ENCODE data around the gene CHST1. TPM values are rescaled to one million over a fixed set of nuclear protein-coding genes. Genes with fewer than 3 reads are reported as not detected.

CHST1 gene
- total and polyA plus RNA-seq, 2 experiments from 2014 or later: 0.84 to 2.7 TPM

- Mint-ChIP-seq H3K36me3 (ENCODE audit: low read depth) (no peaks in the 10 kb centered on the region), H3K9me3 (no peaks in the 10 kb centered on the region), H3K4me1 (peaks cover 6% of the 10 kb centered on the region; the same call in 2 of the 3 replicates), H3K27me3 (ENCODE audit: insufficient read depth, low read depth, poor library complexity) (peaks cover 4% of the 10 kb centered on the region), H3K4me3 (no peak overlapping the region), H3K27ac (no peak overlapping the region)
- Histone ChIP-seq H3K27ac (ENCODE audit: low read depth) (no peak overlapping the region), H3K36me3 (ENCODE audit: insufficient read depth) (no peaks in the 10 kb centered on the region), H2AFZ (no peak overlapping the region), H4K20me1 (replicated peaks; ENCODE audit: insufficient read depth) (no peaks in the 10 kb centered on the region), H3K9me2 (ENCODE audit: insufficient read depth) (no peaks in the 10 kb centered on the region; the same call in 1 of the 2 replicates), H3K4me3 (no peak overlapping the region), H3F3A (replicated peaks; ENCODE audit: low read depth) (no peaks in the 10 kb centered on the region), H3K27me3 (ENCODE audit: insufficient read depth) (no peaks in the 10 kb centered on the region), H3K4me1 (ENCODE audit: insufficient read depth) (no peaks in the 10 kb centered on the region), H3K4me2 (no peak overlapping the region), H3K79me2 (replicated peaks; ENCODE audit: insufficient read depth) (no peaks in the 10 kb centered on the region)
- ATAC-seq: peak; percentile 80
- TF ChIP-seq, protein P1, sequence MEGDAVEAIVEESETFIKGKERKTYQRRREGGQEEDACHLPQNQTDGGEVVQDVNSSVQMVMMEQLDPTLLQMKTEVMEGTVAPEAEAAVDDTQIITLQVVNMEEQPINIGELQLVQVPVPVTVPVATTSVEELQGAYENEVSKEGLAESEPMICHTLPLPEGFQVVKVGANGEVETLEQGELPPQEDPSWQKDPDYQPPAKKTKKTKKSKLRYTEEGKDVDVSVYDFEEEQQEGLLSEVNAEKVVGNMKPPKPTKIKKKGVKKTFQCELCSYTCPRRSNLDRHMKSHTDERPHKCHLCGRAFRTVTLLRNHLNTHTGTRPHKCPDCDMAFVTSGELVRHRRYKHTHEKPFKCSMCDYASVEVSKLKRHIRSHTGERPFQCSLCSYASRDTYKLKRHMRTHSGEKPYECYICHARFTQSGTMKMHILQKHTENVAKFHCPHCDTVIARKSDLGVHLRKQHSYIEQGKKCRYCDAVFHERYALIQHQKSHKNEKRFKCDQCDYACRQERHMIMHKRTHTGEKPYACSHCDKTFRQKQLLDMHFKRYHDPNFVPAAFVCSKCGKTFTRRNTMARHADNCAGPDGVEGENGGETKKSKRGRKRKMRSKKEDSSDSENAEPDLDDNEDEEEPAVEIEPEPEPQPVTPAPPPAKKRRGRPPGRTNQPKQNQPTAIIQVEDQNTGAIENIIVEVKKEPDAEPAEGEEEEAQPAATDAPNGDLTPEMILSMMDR (conservative IDR thresholded peaks at IDR 0.05; ENCODE audit: low read depth in 2 of 2): peak; percentile 26 to 59; a peak in 3 of 4 replicates
- TF ChIP-seq ZNF114 (CRISPR knock-in tag; IDR thresholded peaks at IDR 0.05): no peak
- no peak for DNase-seq (ENCODE audit: low spot score)
Measured at GRCh38 chr11:45678976-45679375, 13.6 kb upstream of the CHST1 start.

DNA sequence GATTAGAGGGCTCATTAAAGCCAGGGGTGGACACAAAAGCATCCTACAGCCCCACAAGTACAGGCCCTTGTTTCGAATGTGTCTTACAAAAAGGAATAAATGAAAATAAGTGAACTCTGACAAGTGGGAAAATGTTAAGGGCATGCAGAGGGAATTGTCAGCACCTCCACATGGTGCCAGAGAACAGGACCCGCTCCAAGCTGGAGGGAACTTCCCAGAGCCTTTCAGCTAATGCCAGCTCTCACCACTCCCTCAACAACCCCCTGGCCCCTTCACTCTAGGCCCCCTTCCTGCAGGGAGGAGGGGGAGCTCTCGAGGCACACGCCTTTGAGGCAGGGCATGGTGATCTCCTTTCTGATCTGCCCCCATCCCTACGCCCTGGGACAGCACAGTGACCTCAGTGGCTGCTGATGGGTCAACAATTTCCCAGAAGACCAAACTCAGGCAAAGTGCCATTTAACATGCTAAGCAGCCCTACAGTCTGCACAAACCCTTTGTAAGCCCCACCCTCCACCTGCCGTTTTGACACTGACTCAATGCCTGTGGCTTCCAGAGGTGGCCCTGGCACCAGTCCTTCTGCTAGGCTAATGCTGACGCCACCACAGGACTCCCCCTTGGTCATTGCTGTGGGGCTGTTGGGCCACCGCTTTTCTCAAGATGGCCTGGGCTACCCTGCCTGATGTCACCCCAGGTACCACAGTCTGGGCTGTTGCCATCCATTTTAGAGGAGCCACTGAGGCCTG, 12.5 kb upstream of the CHST1 start:
- ATAC-seq (peak; percentile 51), DNase-seq (ENCODE audit: low spot score) (no peak)
- no peaks in the 10 kb centered on the region for H4K20me1 ChIP-seq (replicated peaks; ENCODE audit: insufficient read depth)
- TF ChIP-seq NANOG (IDR thresholded peaks at IDR 0.05; ENCODE audit: borderline replicate concordance) (no peak), EZH2 (IDR thresholded peaks at IDR 0.05; ENCODE audit: low read depth, unreplicated experiment) (no peak)
- Mint-ChIP-seq H3K36me3 (ENCODE audit: low read depth) (no peaks in the 10 kb centered on the region), H3K9me3 (no peaks in the 10 kb centered on the region), H3K4me3 (no peak overlapping the region), H3K27me3 (ENCODE audit: insufficient read depth, low read depth, poor library complexity) (peaks cover 2% of the 10 kb centered on the region), H3K4me1 (peaks cover 5% of the 10 kb centered on the region; the same call in 1 of the 3 replicates), H3K27ac (no peak overlapping the region)
- no peak overlapping the region for H2AFZ ChIP-seq
- H3K79me2 ChIP-seq (replicated peaks; ENCODE audit: insufficient read depth): no peaks in the 10 kb centered on the region
- H3K4me2 ChIP-seq: no peak overlapping the region
- H3K27ac ChIP-seq (ENCODE audit: low read depth): no peak overlapping the region
- no peaks in the 10 kb centered on the region; the same call in 1 of the 2 replicates for H3K9me2 ChIP-seq (ENCODE audit: insufficient read depth)
- H3K36me3 ChIP-seq (ENCODE audit: insufficient read depth): no peaks in the 10 kb centered on the region
- H3K4me1 ChIP-seq (ENCODE audit: insufficient read depth): no peaks in the 10 kb centered on the region
- H3F3A ChIP-seq (replicated peaks; ENCODE audit: low read depth): no peaks in the 10 kb centered on the region
- no peak overlapping the region for H3K4me3 ChIP-seq
- H3K27me3 ChIP-seq (ENCODE audit: insufficient read depth): no peaks in the 10 kb centered on the region

DNA sequence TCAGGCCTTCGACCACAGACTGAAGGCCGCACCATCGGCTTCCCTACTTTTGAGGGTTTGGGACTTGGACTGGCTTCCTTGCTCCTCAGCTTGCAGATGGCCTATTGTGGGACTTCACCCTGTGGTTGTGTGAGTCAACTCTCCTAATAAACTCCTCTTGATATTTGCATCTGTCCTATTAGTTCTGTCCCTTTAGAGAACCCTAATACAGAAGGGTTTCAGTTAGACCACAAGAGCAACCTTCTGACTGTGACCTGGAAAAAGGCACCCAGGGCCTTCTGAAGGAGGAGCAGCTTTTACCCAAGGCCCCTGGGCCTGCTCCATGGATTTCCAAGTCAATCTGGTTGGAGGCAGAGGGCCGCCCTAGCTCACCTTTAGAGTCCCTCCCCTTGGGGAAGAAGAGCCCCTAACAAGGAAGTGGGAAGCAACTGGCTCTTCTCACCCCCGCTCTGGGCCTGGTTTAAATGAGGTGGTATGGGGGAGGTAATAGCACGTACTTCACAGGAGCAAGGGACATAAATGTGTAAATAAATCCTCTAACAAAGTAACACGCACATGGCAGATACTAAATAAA, 11.2 kb upstream of the CHST1 start:
- no peak for DNase-seq (ENCODE audit: low spot score)
- Mint-ChIP-seq H3K27me3 (ENCODE audit: insufficient read depth, low read depth, poor library complexity) (peaks cover 4% of the 10 kb centered on the region), H3K27ac (no peak overlapping the region), H3K4me3 (no peak overlapping the region), H3K4me1 (peaks cover 5% of the 10 kb centered on the region; the same call in 2 of the 3 replicates), H3K9me3 (no peaks in the 10 kb centered on the region), H3K36me3 (ENCODE audit: low read depth) (no peaks in the 10 kb centered on the region)
- Histone ChIP-seq H3F3A (replicated peaks; ENCODE audit: low read depth) (no peaks in the 10 kb centered on the region), H2AFZ (no peak overlapping the region), H3K27ac (ENCODE audit: low read depth) (no peak overlapping the region), H3K27me3 (ENCODE audit: insufficient read depth) (no peaks in the 10 kb centered on the region), H3K4me2 (no peak overlapping the region), H4K20me1 (replicated peaks; ENCODE audit: insufficient read depth) (no peaks in the 10 kb centered on the region), H3K4me3 (no peak overlapping the region), H3K4me1 (ENCODE audit: insufficient read depth) (no peaks in the 10 kb centered on the region), H3K79me2 (replicated peaks; ENCODE audit: insufficient read depth) (no peaks in the 10 kb centered on the region), H3K36me3 (ENCODE audit: insufficient read depth) (no peaks in the 10 kb centered on the region), H3K9me2 (ENCODE audit: insufficient read depth) (no peaks in the 10 kb centered on the region; the same call in 1 of the 2 replicates)
- TF ChIP-seq POLR2AphosphoS5 (IDR thresholded peaks at IDR 0.05; ENCODE audit: low read depth): no peak
- no peak for ATAC-seq

Measured in GM23338 (cell line).